Amygdala (tissue), 56 donors: Measurements from ENCODE around the gene RALY.
A peak's percentile ranks its signal among the peaks of the same experiment; 100 is the strongest.

Experiments
- DNase-seq, 56 donors: peaks; one replicate each; lab custom pipeline; 2025; lab: John Stamatoyannopoulos, UW

RALY gene

GRCh38 chr20:34072778-34073177, 79.1 kb downstream of the RALY start:
- DNase-seq = no peak

GRCh38 chr20:34074101-34074760, 80.5 kb downstream of the RALY start:
- no peak for DNase-seq

GRCh38 chr20:34075647-34076046, 81.9 kb downstream of the RALY start:
- no peak for DNase-seq

DNA sequence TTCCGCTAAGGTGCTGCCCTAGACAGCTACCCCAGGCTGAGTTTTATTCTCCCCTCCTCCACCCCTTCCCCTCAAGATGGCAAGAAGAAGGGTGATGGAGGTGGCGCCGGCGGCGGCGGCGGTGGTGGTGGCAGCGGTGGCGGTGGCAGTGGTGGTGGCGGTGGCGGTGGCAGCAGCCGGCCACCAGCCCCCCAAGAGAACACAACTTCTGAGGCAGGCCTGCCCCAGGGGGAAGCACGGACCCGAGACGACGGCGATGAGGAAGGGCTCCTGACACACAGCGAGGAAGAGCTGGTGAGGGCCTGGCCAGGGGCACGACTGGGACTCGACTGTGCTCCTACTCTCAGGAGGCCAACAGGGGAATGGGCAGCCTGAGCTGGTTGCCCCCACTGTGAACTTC, 83.2 kb downstream of the RALY start:
- no peak for DNase-seq

DNA sequence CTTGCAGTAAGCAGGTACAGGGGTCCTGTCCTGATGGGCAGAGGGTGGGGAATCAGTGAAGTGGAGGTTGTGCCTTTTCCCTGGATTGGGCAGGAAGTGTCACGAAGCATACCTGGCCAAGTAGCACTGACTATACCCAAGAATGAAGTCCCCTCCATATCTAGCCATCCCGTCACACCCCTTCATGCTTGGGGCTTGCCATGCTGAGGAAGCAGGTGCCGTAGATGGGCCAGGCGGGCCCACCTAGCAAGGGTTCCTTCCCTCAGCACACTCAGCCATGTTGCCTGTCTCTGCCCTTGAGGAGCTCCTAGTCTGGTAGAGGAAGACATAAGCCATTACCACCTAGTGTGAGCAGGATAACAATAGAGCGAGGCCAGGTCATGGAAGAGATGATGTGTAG, 84.8 kb downstream of the RALY start:
- DNase-seq = no peak

GRCh38 chr20:34079818-34080217, 86.1 kb downstream of the RALY start:
- no peak for DNase-seq

- DNase-seq = no peak
Measured at GRCh38 chr20:34082232-34082887, 88.6 kb downstream of the RALY start.

DNA sequence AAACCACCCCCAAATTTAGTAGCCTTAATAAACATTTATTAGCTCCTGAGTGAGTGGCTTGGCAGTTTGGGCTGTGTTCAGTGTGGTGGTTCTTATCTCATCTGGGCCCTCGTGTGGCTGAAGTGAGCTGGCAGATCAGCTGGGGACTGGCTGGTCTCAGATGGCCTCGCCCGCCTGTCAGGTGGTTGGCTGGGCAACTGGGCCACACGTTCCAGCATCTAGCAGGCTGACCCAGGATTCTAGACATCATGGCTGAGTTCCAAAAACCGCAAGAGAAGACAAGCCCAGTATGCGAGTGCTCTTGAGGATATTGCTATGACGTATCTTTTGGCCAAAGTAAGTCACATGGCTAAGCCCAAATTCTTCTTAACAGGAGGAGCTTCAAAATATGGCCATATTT, 89.4 kb downstream of the RALY start:
- peak in 10 of 56 donors; percentile 7 to 66 (median 12) for DNase-seq

GRCh38 chr20:34083781-34084180, 90.1 kb downstream of the RALY start:
- no peak for DNase-seq

DNA sequence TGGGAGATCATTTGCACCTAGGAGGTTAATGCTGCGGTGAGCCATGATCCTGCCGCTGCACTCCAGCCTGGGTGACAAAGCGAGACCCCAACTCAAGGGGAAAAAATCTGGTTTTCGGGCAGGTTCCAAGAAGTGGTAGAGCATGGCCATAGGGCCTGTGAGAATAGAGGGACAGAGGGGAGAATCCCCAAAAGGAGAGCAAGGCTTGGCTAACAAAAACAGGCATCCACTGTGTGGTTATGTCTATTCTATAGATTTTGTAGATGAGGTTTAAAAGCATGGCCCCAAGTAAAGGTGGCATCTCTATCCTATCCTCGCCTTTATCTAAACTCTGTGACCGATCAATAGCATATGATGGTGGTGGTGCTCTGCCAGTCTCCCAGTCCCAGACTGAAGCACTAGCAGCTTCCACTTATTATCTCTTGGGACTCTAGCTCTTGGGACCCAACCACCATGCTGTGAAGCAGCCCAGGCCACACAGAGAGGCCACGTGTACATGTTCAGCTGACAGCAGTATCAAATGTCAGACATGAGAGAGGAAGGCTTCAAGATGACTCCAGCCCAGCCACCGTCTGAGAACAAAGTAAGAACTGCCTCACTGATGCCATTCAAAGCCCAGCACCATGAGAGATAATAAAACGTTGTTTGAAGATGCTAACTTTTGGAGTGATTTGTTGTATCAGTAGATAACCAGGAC, 90.7 kb downstream of the RALY start:
- no peak for DNase-seq

- no peak for DNase-seq
Measured at GRCh38 chr20:34085544-34086040, 91.9 kb downstream of the RALY start.

DNA sequence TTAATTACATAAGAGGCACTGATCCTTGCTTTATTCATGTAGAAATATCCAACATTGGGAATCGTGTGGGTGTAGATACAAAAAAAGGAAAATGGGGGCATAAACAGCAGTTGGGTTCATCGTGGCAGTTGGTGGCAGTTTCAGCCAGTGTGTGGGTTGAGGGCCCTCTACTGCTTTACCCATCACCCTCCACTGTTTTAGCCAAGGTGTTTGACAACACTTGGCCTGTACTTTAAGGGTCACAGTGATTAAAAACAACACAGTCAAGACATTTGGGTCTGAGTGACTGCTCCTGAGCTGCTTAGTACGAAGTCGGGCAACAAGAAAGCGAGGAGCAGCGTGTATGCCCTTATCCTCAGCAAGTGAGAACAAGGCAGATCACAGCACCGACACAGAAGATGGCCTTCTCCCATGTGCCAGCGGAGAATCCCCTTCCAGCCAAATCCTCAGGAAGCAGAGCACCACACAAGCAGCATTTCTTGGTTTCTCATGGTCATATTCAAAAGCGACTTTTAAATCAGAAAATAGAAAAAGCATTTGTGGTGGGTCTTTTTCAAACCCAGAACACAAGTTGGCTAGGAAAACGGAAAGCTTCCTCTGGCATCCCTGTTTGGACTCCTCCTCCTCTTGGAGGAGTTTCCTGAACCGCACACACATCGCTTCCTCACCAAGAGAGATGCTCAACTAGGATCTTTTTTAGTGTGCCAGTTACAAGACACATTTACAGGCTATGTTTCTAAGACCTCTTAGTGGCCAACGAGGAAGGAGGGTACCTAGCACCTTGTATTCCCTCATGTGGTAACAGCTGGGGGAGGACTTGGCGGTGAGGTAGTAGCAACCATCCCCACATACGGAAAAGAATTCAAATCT, 94.8 kb downstream of the RALY start:
- DNase-seq = no peak

- no peak for DNase-seq
Measured at GRCh38 chr20:34089175-34089479, 95.4 kb downstream of the RALY start.

DNA sequence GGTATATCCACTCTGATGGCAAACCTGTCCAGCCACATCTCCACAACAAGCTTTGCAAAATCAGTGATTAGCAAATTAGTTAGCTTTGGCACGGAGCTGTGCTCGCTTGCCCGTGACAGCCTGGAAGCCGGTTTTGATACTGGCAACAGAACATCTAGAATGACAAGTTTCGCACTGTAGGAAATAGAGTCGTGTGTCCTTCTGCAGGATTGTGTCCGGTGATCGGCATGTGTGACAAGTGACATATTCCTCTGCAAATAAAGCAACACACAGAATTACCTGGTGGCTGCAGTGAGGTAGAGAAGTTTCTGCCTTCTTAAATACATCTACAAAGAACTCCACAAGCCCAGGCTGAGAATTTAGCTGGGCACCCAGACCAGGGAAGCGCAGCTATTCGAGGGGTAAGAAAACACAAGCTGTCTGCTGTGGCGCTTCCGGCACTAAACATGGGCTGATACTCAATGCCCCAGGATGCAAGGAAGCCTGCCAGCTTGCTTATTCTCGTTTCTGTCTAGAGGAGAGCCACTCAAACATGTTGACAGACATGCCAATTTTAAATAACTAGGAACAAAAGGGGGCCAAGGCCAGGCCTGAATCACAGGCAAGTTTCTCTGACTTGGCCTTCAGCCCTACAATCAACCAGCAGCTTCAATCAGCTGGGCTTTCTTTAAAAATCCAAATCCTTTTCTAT, 96.1 kb downstream of the RALY start:
- no peak for DNase-seq

DNA sequence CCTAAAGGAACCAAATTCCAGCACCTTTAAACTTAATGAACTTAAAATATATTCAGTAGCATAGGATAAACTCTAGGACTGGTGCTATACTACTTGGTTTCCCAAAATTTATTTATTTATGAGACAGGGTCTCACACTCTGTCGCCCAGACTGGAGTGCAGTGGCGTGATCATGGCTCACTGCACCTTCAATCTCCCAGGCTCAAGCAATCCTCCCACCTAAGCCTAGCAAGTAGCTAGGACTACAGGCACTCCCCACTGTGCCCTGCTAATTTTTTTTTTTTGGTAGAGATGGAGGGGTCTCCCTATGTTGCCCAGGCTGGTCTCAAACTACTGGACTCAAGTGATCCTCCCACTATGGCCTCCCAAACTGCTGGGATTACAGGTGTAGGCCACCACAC, 96.9 kb downstream of the RALY start:
- DNase-seq = no peak

- no peak for DNase-seq
Measured at GRCh38 chr20:34091637-34092200, 98.0 kb downstream of the RALY start.

- DNase-seq = no peak
Measured at GRCh38 chr20:34093895-34094294, 100.2 kb downstream of the RALY start.

DNA sequence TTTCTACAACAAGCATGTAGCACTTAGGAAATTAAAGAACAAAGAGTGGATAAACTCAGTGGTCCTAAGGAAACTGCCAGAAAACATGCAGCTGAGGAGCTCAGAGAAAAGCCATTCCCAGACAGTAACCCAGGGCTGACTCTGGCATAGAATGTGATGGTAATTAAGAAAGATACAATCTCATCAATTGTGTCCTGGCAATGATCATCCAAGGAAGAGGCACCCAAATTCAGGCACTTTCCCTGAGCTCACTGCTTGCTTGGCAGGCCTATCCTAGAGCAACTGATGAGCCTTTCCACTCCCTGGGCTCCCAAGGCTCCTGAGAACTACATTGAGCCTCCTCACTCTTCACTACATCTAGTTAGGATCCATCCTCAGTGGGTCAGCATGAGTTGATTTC, 102.1 kb downstream of the RALY start:
- DNase-seq = no peak

DNA sequence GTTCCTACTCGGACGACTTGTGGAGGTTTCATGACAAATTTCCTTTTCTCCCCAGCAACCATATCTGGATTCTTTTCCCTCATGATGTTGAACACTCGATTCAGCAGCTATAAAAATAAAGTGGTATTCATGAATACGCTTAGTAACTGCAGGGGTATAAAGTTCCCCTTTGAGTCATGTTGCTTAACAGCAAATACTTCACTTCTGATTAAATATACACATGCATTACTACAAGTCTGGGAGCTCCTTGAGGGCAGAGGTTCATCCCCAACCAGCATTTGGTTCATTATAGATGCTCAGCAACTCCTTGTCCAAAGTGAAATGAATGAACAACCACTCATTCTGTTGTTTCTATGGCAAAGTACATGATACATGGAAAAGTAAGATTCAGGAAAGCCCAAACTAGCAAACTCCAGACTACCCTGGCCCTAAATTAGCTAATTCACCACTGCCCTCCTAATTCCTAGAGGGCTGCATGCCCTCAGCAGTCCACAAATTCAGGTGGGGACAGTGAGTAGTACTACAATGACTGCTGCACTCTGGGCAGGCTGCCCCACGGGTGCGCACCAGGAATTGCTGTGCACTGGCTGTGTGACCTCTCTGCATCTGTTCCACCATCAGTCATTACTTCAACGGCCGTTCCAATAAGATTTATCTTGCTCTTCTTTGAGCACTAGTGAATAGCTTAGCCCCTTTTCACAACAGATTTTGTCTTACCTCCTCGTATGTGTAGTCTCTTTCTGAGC, 103.2 kb downstream of the RALY start:
- no peak for DNase-seq
